ENCODE measurements around the gene PITX1. TPM values are rescaled to one million over a fixed set of nuclear protein-coding genes. Genes with fewer than 3 reads are reported as not detected.

PITX1 gene
- total and polyA plus RNA-seq, 4 donors = 0.02 TPM; not detected in 3

GRCh38 chr5:135038205-135038812 is 4.3 kb upstream of the PITX1 start:
- Histone ChIP-seq H3K27ac (ENCODE audit: low read depth in 1 of 2, low read length in 2 of 2) (no peak overlapping the region), H3K4me1 (ENCODE audit: control insufficient read depth in 4 of 4, insufficient read depth in 4 of 4, low read length in 3 of 4) (peaks cover 11 to 30% (median 14%) of the 10 kb centered on the region in 4 donors), H3K27me3 (ENCODE audit: control insufficient read depth in 4 of 4, insufficient read depth in 4 of 4, low read length in 3 of 4) (peaks cover 17 to 42% (median 28%) of the 10 kb centered on the region in 4 donors), H3K4me3 (ENCODE audit: low read depth in 1 of 3, low read length in 3 of 3) (no peak overlapping the region), H3K36me3 (ENCODE audit: control insufficient read depth in 4 of 4, insufficient read depth in 3 of 4, low read depth in 1 of 4, low read length in 3 of 4) (no peaks in the 10 kb centered on the region), H3K9me3 (ENCODE audit: control insufficient read depth in 4 of 4, low read length in 3 of 4) (peaks cover 0 to 4% (median 0%) of the 10 kb centered on the region in 4 donors), H3K9ac (ENCODE audit: low read depth in 1 of 2, low read length in 2 of 2) (no peak overlapping the region)
- 15% methylated on average over 20 of the region's 20 CpGs for WGBS
- TF ChIP-seq GABPA (IDR thresholded peaks at IDR 0.05 in 1 of 2, conservative IDR thresholded peaks at IDR 0.05 in 1 of 2) = no peak
- TF ChIP-seq JUND (IDR thresholded peaks at IDR 0.05) = no peak
- TF ChIP-seq YY1 (IDR thresholded peaks at IDR 0.05) = no peak
- TF ChIP-seq FOXA1 (IDR thresholded peaks at IDR 0.05) = no peak
- TF ChIP-seq ZBTB33 (IDR thresholded peaks at IDR 0.05) = no peak
- TF ChIP-seq NR2F2 (IDR thresholded peaks at IDR 0.05) = no peak
- TF ChIP-seq RAD21 (IDR thresholded peaks at IDR 0.05) = no peak
- no peak for TF ChIP-seq REST (IDR thresholded peaks at IDR 0.05)
- no peak for TF ChIP-seq CTCF (IDR thresholded peaks at IDR 0.05; ENCODE audit: low read depth, low read length, missing input control)
- no peak for TF ChIP-seq SP1 (IDR thresholded peaks at IDR 0.05)
- no peak for TF ChIP-seq MAX (IDR thresholded peaks at IDR 0.05)
- no peak for TF ChIP-seq EGR1 (IDR thresholded peaks at IDR 0.05; ENCODE audit: low read depth in 2 of 2)
- no peak for TF ChIP-seq FOXA2 (IDR thresholded peaks at IDR 0.05)
- TF ChIP-seq RXRA (IDR thresholded peaks at IDR 0.05) = no peak
- no peak for TF ChIP-seq ATF3 (IDR thresholded peaks at IDR 0.05)
- TF ChIP-seq TAF1 (conservative IDR thresholded peaks at IDR 0.05) = no peak
- no peak for DNase-seq (ENCODE audit: low spot score)

Measured in liver (tissue), 9 donors.